IMR-90 (cell line): ENCODE data around the gene ZNF782.

Experiments used
- CEBPB ChIP-seq: IDR thresholded peaks from 2 replicates; pipeline ENCODE4 v1.6.1; 2012; ENCODE audit warnings: low read depth, low read length, improper control_type of control experiment
- CHD1 ChIP-seq: IDR thresholded peaks from 2 replicates; pipeline ENCODE4 v1.6.1; 2012; ENCODE audit warnings: low read depth, low read length, improper control_type of control experiment
- MAFK ChIP-seq: IDR thresholded peaks from 2 replicates; pipeline ENCODE4 v1.6.1; 2012; ENCODE audit warnings: low read depth, low read length, improper control_type of control experiment
- MAZ ChIP-seq: IDR thresholded peaks from 2 replicates; pipeline ENCODE4 v1.6.1; 2012; ENCODE audit warnings: low read depth, mild to moderate bottlenecking, low read length, improper control_type of control experiment, moderate library complexity, borderline replicate concordance
- MXI1 ChIP-seq: IDR thresholded peaks from 2 replicates; pipeline ENCODE4 v1.6.1; 2012; ENCODE audit warnings: low read depth, mild to moderate bottlenecking, low read length, moderate library complexity, borderline replicate concordance
- POLR2A ChIP-seq: IDR thresholded peaks from 2 replicates; pipeline ENCODE4 v1.6.1; 2012; ENCODE audit warnings: mild to moderate bottlenecking, low read depth, low read length
- RAD21 ChIP-seq: IDR thresholded peaks from 2 replicates; pipeline ENCODE4 v1.6.1; 2012; ENCODE audit warnings: low read length, improper control_type of control experiment
- RCOR1 ChIP-seq: IDR thresholded peaks from 2 replicates; pipeline ENCODE4 v1.6.1; 2012; ENCODE audit warnings: mild to moderate bottlenecking, low read length, improper control_type of control experiment; ENCODE audit not compliant: insufficient replicate concordance
- RFX5 ChIP-seq: IDR thresholded peaks from 2 replicates; pipeline ENCODE4 v1.8.0; 2012; ENCODE audit warnings: low read depth, mild to moderate bottlenecking, low read length, moderate library complexity
- SMC3 ChIP-seq: fragments of 150-350 bp; IDR thresholded peaks from 2 replicates; pipeline ENCODE4 v1.6.1; 2016; ENCODE audit warnings: low read depth, mild to moderate bottlenecking, antibody characterized with exemption, low read length, moderate library complexity
- TF ChIP-seq, protein P1 (sequence below): conservative IDR thresholded peaks from 2 replicates; pipeline ENCODE4 v1.5.1; 2012; ENCODE audit warnings: mild to moderate bottlenecking, low read depth, low read length, improper control_type of control experiment
- TF ChIP-seq, protein P2 (sequence below): fragments of 150-350 bp; IDR thresholded peaks from 2 replicates; pipeline ENCODE4 v1.6.1; 2016; ENCODE audit warnings: low read depth, mild to moderate bottlenecking, low read length, moderate library complexity, borderline replicate concordance
- TF ChIP-seq, protein P3 (sequence below): fragments of 150-350 bp; IDR thresholded peaks from 2 replicates; pipeline ENCODE4 v1.6.1; 2017; ENCODE audit warnings: mild to moderate bottlenecking, antibody characterized with exemption, low read length, low read depth

DNA sequence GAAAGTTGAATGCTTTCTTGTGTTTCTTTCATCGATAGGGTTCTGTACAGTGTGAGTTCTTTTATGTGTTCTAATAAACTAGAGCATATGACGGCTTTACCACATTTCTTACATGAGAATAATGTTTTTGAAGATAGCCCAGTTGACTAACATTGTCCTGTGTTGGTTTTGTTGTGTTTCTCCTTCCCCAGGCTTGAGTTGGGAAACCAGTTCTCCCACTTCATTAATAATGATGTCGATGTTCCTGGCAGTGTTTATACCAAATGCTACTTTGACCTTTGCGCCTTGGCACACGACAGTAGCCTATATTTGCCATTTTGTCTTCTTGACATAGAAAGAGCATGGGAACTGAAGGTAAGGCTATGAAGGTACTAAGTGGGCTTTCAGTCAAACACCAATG, 14.4 kb upstream of the ZNF782 start:
- TF ChIP-seq, protein P1, sequence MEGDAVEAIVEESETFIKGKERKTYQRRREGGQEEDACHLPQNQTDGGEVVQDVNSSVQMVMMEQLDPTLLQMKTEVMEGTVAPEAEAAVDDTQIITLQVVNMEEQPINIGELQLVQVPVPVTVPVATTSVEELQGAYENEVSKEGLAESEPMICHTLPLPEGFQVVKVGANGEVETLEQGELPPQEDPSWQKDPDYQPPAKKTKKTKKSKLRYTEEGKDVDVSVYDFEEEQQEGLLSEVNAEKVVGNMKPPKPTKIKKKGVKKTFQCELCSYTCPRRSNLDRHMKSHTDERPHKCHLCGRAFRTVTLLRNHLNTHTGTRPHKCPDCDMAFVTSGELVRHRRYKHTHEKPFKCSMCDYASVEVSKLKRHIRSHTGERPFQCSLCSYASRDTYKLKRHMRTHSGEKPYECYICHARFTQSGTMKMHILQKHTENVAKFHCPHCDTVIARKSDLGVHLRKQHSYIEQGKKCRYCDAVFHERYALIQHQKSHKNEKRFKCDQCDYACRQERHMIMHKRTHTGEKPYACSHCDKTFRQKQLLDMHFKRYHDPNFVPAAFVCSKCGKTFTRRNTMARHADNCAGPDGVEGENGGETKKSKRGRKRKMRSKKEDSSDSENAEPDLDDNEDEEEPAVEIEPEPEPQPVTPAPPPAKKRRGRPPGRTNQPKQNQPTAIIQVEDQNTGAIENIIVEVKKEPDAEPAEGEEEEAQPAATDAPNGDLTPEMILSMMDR = no peak
- TF ChIP-seq MAFK = no peak
- TF ChIP-seq, protein P2, sequence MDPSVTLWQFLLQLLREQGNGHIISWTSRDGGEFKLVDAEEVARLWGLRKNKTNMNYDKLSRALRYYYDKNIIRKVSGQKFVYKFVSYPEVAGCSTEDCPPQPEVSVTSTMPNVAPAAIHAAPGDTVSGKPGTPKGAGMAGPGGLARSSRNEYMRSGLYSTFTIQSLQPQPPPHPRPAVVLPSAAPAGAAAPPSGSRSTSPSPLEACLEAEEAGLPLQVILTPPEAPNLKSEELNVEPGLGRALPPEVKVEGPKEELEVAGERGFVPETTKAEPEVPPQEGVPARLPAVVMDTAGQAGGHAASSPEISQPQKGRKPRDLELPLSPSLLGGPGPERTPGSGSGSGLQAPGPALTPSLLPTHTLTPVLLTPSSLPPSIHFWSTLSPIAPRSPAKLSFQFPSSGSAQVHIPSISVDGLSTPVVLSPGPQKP = no peak
- no peak for TF ChIP-seq RCOR1
- no peak for TF ChIP-seq MXI1
- no peak for TF ChIP-seq RAD21
- TF ChIP-seq POLR2A = no peak
- TF ChIP-seq, protein P3, sequence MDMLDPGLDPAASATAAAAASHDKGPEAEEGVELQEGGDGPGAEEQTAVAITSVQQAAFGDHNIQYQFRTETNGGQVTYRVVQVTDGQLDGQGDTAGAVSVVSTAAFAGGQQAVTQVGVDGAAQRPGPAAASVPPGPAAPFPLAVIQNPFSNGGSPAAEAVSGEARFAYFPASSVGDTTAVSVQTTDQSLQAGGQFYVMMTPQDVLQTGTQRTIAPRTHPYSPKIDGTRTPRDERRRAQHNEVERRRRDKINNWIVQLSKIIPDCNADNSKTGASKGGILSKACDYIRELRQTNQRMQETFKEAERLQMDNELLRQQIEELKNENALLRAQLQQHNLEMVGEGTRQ = no peak
- TF ChIP-seq SMC3 = no peak
- no peak for TF ChIP-seq RFX5
- TF ChIP-seq CHD1 = no peak
- TF ChIP-seq MAZ = no peak
- no peak for TF ChIP-seq CEBPB
